HepG2 (cell line): ENCODE results near the gene NFXL1. TPM values are rescaled to one million over a fixed set of nuclear protein-coding genes. Genes with fewer than 3 reads are reported as not detected.
A peak's percentile ranks its signal among the peaks of the same experiment; 100 is the strongest.

Experiments used
- ARHGAP35 ChIP-seq: sonication (generic); formaldehyde crosslinking; IDR thresholded peaks from 2 replicates; pipeline ENCODE4 v1.9.0; 2022; ENCODE audit warnings: mild to moderate bottlenecking, inconsistent platforms, moderate library complexity, missing genetic modification reagents, borderline replicate concordance
- BRD4 ChIP-seq: sonication (generic); formaldehyde crosslinking; IDR thresholded peaks from 2 replicates; pipeline ENCODE4 v1.4.0; 2020; ENCODE audit warnings: missing genetic modification reagents
- IKZF5 ChIP-seq: IDR thresholded peaks from 2 replicates; pipeline ENCODE4 v1.6.1; 2018; ENCODE audit warnings: missing genetic modification reagents, mild to moderate bottlenecking, missing compliant biosample characterization
- TAF15 ChIP-seq: fragments of 200-400 bp; formaldehyde crosslinking; IDR thresholded peaks from one replicate; pipeline ENCODE4 v1.6.1; 2018; ENCODE audit warnings: mild to moderate bottlenecking, low read depth, low read length; ENCODE audit not compliant: poor library complexity, severe bottlenecking
- TBX2 ChIP-seq: sonication (generic); formaldehyde crosslinking; IDR thresholded peaks from 2 replicates; pipeline ENCODE4 v1.5.0; 2020; ENCODE audit warnings: missing genetic modification reagents, mild to moderate bottlenecking, borderline replicate concordance
- TFE3 ChIP-seq: IDR thresholded peaks from 2 replicates; pipeline ENCODE4 v1.6.1; 2016
- UBTF ChIP-seq: sonication (generic); formaldehyde crosslinking; IDR thresholded peaks from 2 replicates; pipeline ENCODE4 v1.4.0; 2020; ENCODE audit warnings: mild to moderate bottlenecking, missing genetic modification reagents
- ZNF362 ChIP-seq: sonication (generic); formaldehyde crosslinking; IDR thresholded peaks from 2 replicates; pipeline ENCODE4 v1.4.0; 2020; ENCODE audit warnings: missing genetic modification reagents, mild to moderate bottlenecking, borderline replicate concordance
- ZNF431 ChIP-seq: sonication (generic); formaldehyde crosslinking; IDR thresholded peaks from 2 replicates; pipeline ENCODE4 v1.9.0; 2022; ENCODE audit warnings: missing genetic modification reagents, low read depth, mild to moderate bottlenecking, borderline replicate concordance
- polyA plus RNA-seq, 8 experiments: library from polyadenylated mRNA; depleted of rRNA in 3 of 8; stranded (reverse) in 7 of 8; unstranded in 1 of 8; fragments of >200 nt; fragmentation: Illumina TruSeq in 4 of 8; extraction: Trizol in 4 of 8; gene quantifications; 2 replicates each; pipeline versions ENCODE4 v1.2.1 to v1.2.3, GENCODE V29; 2011 to 2016; ENCODE audit warnings: low read depth in 4 of 8, missing spikeins in 1 of 8, mixed read lengths in 1 of 8; ENCODE audit not compliant: insufficient read depth in 1 of 8
- total RNA-seq, 5 experiments: library from RNA; depleted of rRNA; stranded (reverse); fragments of >200 nt; fragmentation: Illumina TruSeq; extraction: Trizol; gene quantifications; 2 replicates each; pipeline ENCODE4 v1.2.3, GENCODE V29; 2016; ENCODE audit warnings: low read depth in 1 of 5
- TF ChIP-seq, protein P1 (sequence below): sonication (generic); formaldehyde crosslinking; IDR thresholded peaks from 2 replicates; pipeline ENCODE4 v1.4.0; 2020; ENCODE audit warnings: missing genetic modification reagents, borderline replicate concordance
- TF ChIP-seq, protein P2 (sequence below): sonication (generic); formaldehyde crosslinking; IDR thresholded peaks from 2 replicates; pipeline ENCODE4 v1.5.0; 2020; ENCODE audit warnings: mild to moderate bottlenecking, missing genetic modification reagents
- TF ChIP-seq, protein P3 (sequence below): sonication (generic); formaldehyde crosslinking; IDR thresholded peaks from 2 replicates; pipeline ENCODE4 v1.8.1; 2023; ENCODE audit warnings: missing genetic modification reagents, mild to moderate bottlenecking, borderline replicate concordance
- TF ChIP-seq, protein P4 (sequence below): IDR thresholded peaks from 2 replicates; pipeline ENCODE4 v1.6.1; 2016; ENCODE audit warnings: missing biosample characterization, missing genetic modification reagents, low read depth

NFXL1 gene
- total and polyA plus RNA-seq, 2 of the 13 experiments (the other 11 are each of a cell fraction or from before 2014, with no cell fraction given): 12.0 to 18.6 TPM

GRCh38 chr4:47914220-47914925 is at the start of gene NFXL1 (continued):
- TF ChIP-seq ZNF362 (CRISPR knock-in tag) (peak; percentile 66; the same call in 1 of the 2 replicates), TBX2 (CRISPR knock-in tag) (peak; percentile 47; the same call in 1 of the 2 replicates), ARHGAP35 (CRISPR knock-in tag) (peak; percentile 35; the same call in 1 of the 2 replicates), TAF15 (peak; percentile 48), IKZF5 (CRISPR knock-in tag) (no peak; the same call in none of the 2 replicates), ZNF431 (CRISPR knock-in tag) (0 out of 2 replicates have a peak, but pooled peaks have one; percentile 49), TFE3 (peak; percentile 47; the same call in 1 of the 2 replicates), BRD4 (CRISPR knock-in tag) (0 out of 2 replicates have a peak, but pooled peaks have one; percentile 45), UBTF (CRISPR knock-in tag) (peak; percentile 90)
- TF ChIP-seq, protein P1, sequence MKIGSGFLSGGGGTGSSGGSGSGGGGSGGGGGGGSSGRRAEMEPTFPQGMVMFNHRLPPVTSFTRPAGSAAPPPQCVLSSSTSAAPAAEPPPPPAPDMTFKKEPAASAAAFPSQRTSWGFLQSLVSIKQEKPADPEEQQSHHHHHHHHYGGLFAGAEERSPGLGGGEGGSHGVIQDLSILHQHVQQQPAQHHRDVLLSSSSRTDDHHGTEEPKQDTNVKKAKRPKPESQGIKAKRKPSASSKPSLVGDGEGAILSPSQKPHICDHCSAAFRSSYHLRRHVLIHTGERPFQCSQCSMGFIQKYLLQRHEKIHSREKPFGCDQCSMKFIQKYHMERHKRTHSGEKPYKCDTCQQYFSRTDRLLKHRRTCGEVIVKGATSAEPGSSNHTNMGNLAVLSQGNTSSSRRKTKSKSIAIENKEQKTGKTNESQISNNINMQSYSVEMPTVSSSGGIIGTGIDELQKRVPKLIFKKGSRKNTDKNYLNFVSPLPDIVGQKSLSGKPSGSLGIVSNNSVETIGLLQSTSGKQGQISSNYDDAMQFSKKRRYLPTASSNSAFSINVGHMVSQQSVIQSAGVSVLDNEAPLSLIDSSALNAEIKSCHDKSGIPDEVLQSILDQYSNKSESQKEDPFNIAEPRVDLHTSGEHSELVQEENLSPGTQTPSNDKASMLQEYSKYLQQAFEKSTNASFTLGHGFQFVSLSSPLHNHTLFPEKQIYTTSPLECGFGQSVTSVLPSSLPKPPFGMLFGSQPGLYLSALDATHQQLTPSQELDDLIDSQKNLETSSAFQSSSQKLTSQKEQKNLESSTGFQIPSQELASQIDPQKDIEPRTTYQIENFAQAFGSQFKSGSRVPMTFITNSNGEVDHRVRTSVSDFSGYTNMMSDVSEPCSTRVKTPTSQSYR (CRISPR knock-in tag): peak; percentile 83
- TF ChIP-seq, protein P2, sequence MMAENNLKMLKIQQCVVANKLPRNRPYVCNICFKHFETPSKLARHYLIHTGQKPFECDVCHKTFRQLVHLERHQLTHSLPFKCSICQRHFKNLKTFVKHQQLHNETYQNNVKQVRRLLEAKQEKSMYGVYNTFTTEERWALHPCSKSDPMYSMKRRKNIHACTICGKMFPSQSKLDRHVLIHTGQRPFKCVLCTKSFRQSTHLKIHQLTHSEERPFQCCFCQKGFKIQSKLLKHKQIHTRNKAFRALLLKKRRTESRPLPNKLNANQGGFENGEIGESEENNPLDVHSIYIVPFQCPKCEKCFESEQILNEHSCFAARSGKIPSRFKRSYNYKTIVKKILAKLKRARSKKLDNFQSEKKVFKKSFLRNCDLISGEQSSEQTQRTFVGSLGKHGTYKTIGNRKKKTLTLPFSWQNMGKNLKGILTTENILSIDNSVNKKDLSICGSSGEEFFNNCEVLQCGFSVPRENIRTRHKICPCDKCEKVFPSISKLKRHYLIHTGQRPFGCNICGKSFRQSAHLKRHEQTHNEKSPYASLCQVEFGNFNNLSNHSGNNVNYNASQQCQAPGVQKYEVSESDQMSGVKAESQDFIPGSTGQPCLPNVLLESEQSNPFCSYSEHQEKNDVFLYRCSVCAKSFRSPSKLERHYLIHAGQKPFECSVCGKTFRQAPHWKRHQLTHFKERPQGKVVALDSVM (CRISPR knock-in tag): peak; percentile 34; the same call in 1 of the 2 replicates
- TF ChIP-seq, protein P3, sequence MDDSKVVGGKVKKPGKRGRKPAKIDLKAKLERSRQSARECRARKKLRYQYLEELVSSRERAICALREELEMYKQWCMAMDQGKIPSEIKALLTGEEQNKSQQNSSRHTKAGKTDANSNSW (CRISPR knock-in tag): no peak
- TF ChIP-seq, protein P4, sequence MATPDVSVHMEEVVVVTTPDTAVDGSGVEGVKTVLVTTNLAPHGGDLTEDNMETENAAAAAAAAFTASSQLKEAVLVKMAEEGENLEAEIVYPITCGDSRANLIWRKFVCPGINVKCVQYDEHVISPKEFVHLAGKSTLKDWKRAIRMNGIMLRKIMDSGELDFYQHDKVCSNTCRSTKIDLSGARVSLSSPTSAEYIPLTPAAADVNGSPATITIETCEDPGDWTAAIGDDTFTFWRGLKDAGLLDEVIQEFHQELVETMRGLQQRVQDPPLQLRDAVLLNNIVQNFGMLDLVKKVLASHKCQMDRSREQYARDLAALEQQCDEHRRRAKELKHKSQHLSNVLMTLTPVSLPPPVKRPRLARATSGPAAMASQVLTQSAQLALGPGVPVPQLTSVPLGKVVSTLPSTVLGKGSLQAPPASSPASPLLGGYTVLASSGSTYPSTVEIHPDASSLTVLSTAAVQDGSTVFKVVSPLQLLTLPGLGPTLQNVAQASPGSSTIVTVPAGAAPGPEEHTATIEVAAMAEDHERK (CRISPR knock-in tag): peak; percentile 84
